ENCODE measurements around the gene PANX2. TPM values are rescaled to one million over a fixed set of nuclear protein-coding genes. Genes with fewer than 3 reads are reported as not detected.

Gene PANX2
- total and polyA plus RNA-seq, 4 donors, result 0.62 to 1.4 (median 1.1) TPM

DNA sequence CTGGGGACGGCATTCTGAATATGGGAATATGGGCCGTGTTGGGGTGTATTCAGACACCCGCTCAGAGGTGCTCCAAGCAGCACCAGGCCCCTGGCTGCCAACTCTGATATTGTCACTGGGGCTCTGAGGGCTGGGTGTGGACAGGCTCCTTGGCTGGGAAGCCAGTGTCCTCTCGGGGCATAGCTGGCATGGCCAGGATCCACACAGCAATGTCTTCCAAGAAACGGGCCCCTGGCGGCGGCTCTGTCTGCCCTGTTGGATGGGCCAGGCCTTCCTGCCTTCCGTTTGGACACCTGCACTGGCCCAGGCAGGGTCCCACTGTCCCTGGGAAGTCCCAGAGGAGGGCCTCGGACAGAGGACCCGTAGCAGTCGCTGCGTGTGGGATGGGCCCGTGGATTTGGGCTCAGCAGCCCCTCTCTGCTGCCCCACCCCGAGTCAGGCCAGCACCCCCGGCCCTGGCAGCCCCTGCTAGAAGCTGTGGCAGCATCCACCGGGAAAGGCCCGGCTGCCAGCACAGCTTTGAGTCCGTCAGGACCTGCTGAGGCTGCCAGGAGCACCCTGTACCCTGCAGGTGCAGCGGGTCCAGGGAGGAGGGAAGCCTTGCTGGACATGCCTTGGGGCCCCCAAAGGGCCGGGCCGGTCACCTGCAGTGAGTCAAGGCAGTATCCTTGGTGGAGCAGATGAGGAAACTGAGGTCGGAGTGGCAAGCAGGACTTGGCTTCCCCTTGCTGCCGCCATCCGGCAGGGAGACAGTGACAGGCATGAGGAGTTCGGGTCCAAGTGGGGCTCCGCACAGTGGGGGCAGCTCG lies 4.1 kb downstream of the PANX2 start:
- no peaks in the 10 kb centered on the region for H3K36me3 ChIP-seq (ENCODE audit: control insufficient read depth in 1 of 2, insufficient read depth in 2 of 2, low read length in 1 of 2)
- H3K27me3 ChIP-seq (ENCODE audit: control insufficient read depth in 1 of 2, insufficient read depth in 2 of 2, low read length in 1 of 2), result no peaks in the 10 kb centered on the region
- DNase-seq, result peak in 1 of 2 donors; percentile 43
- H3K9me3 ChIP-seq (ENCODE audit: control insufficient read depth, low read length), result no peaks in the 10 kb centered on the region
- no peaks in the 10 kb centered on the region for H3K4me1 ChIP-seq (ENCODE audit: control insufficient read depth in 1 of 2, insufficient read depth in 2 of 2, low read length in 2 of 2)
- H3K4me3 ChIP-seq (ENCODE audit: low read length in 2 of 2), result no peak overlapping the region
- no peak overlapping the region for H3K27ac ChIP-seq (ENCODE audit: low read depth in 1 of 2, low read length in 2 of 2)
- ATAC-seq (ENCODE audit: low FRiP score), result no peak
- intact Hi-C loops (cut with DNase I), result no loop called here
- WGBS, 2 donors, result 55% methylated on average over 27 of the region's 27 CpGs

DNA sequence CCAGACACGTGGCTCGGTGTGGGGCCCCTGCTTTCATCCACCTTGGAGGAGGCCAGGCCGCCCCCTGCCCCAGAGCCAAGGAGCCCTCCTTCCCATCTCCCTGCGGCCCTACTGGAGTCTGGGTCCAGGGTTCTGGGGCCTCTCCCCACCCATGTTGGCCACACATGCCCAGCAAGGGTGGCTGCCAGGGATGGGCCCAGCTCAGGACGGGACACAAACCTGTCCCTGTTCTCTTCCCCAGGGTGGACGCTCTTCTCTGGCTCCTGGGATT lies 4.6 kb downstream of the PANX2 start:
- ATAC-seq (ENCODE audit: low FRiP score), result no peak

DNA sequence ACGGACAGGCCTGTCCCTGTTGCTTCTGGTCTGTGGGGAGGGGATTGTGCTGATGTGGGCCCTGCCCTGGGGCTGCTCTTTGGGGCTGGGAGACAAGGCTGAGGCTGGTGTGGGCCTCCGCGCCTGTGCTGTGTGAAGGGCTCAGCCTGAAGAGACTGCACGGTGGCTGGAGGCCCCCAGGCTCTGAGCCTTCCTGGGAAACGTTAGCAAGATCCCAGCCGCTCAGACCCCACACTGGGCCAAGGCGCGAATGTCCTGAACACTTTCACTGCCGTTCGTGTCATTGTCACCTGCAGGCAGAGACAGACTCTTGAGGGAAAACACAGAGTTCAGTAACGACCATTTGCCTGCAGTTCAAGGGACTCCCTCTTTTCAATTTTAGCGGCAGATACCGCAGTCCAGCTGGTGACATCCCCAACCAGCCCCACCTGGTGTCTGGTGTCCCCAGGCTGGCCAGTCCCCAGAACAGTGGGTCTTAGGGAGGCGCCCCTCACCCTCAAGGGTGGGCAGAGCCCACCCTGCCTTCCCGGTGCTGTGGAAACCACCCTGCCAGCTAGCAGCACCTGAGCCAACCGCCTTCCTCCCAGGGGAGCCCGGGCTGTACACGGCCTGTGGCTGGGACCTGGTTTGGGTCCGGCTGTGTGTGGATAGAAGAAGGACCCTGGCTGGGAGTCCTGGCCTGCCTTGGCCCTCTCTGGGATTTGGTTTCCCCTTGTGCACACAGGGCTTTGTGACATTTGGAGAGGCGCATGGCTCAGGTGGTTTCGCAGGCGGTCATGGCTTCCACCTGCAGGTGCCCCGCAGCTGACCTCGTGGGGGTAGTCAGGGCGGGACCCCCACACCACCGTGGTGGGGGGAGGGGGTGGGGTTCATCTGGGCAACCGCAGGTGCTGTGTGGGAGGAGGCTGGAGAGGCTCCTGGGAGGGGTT lies 5.7 kb downstream of the PANX2 start:
- no peaks in the 10 kb centered on the region for H3K9me3 ChIP-seq (ENCODE audit: control insufficient read depth, low read length)
- 87 to 88% methylated on average over 27 of the region's 27 CpGs for WGBS, 2 donors
- no peak for ATAC-seq (ENCODE audit: low FRiP score)

More for the DNA sequence above, 4.6 kb downstream of the PANX2 start:
- WGBS, 2 donors, result 87 to 90% methylated on average over 5 to 6 of the region's 6 CpGs
- Histone ChIP-seq H3K4me3 (ENCODE audit: low read length in 2 of 2) (no peak overlapping the region), H3K27me3 (ENCODE audit: control insufficient read depth in 1 of 2, insufficient read depth in 2 of 2, low read length in 1 of 2) (no peaks in the 10 kb centered on the region), H3K27ac (ENCODE audit: low read depth in 1 of 2, low read length in 2 of 2) (no peak overlapping the region), H3K36me3 (ENCODE audit: control insufficient read depth in 1 of 2, insufficient read depth in 2 of 2, low read length in 1 of 2) (no peaks in the 10 kb centered on the region), H3K9me3 (ENCODE audit: control insufficient read depth, low read length) (no peaks in the 10 kb centered on the region), H3K4me1 (ENCODE audit: control insufficient read depth in 1 of 2, insufficient read depth in 2 of 2, low read length in 2 of 2) (no peaks in the 10 kb centered on the region)
- intact Hi-C loops (cut with DNase I), result no loop called here
- peak; percentile 40 to 73 for DNase-seq

DNA sequence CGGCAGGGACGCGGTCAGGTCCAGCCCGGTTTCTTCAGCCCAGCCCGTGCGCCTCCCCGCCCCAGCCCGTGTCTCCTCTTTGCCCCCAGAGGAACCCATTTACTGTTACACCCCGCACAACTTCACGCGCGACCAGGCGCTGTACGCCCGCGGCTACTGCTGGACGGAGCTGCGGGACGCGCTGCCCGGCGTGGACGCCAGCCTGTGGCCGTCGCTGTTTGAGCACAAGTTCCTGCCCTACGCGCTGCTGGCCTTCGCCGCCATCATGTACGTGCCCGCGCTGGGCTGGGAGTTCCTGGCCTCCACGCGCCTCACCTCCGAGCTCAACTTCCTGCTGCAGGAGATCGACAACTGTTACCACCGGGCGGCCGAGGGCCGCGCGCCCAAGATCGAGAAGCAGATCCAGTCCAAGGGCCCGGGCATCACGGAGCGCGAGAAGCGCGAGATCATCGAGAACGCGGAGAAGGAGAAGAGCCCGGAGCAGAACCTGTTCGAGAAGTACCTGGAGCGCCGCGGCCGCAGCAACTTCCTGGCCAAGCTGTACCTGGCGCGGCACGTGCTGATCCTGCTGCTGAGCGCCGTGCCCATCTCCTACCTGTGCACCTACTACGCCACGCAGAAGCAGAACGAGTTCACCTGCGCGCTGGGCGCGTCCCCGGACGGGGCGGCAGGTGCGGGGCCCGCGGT lies 6.5 kb downstream of the PANX2 start:
- H3K9me3 ChIP-seq (ENCODE audit: control insufficient read depth, low read length), result no peaks in the 10 kb centered on the region
- WGBS, 2 donors, result 95 to 96% methylated on average over 72 to 76 of the region's 76 CpGs
- no peaks in the 10 kb centered on the region for H3K27me3 ChIP-seq (ENCODE audit: control insufficient read depth in 1 of 2, insufficient read depth in 2 of 2, low read length in 1 of 2)
- ATAC-seq (ENCODE audit: low FRiP score) (no peak), DNase-seq (peak in 1 of 2 donors; percentile 42)
- H3K4me1 ChIP-seq (ENCODE audit: control insufficient read depth in 1 of 2, insufficient read depth in 2 of 2, low read length in 2 of 2), result no peaks in the 10 kb centered on the region
- no peak overlapping the region for H3K27ac ChIP-seq (ENCODE audit: low read depth in 1 of 2, low read length in 2 of 2)
- intact Hi-C loops (cut with DNase I), result no loop called here
- H3K4me3 ChIP-seq (ENCODE audit: low read length in 2 of 2), result no peak overlapping the region
- no peaks in the 10 kb centered on the region for H3K36me3 ChIP-seq (ENCODE audit: control insufficient read depth in 1 of 2, insufficient read depth in 2 of 2, low read length in 1 of 2)

More for the DNA sequence above, 5.7 kb downstream of the PANX2 start:
- Histone ChIP-seq H3K27me3 (ENCODE audit: control insufficient read depth in 1 of 2, insufficient read depth in 2 of 2, low read length in 1 of 2) (no peaks in the 10 kb centered on the region), H3K27ac (ENCODE audit: low read depth in 1 of 2, low read length in 2 of 2) (no peak overlapping the region), H3K4me1 (ENCODE audit: control insufficient read depth in 1 of 2, insufficient read depth in 2 of 2, low read length in 2 of 2) (no peaks in the 10 kb centered on the region), H3K4me3 (ENCODE audit: low read length in 2 of 2) (no peak overlapping the region), H3K36me3 (ENCODE audit: control insufficient read depth in 1 of 2, insufficient read depth in 2 of 2, low read length in 1 of 2) (no peaks in the 10 kb centered on the region)
- DNase-seq, result peak in 1 of 2 donors; percentile 37
- intact Hi-C loops (cut with DNase I), result no loop called here

DNA sequence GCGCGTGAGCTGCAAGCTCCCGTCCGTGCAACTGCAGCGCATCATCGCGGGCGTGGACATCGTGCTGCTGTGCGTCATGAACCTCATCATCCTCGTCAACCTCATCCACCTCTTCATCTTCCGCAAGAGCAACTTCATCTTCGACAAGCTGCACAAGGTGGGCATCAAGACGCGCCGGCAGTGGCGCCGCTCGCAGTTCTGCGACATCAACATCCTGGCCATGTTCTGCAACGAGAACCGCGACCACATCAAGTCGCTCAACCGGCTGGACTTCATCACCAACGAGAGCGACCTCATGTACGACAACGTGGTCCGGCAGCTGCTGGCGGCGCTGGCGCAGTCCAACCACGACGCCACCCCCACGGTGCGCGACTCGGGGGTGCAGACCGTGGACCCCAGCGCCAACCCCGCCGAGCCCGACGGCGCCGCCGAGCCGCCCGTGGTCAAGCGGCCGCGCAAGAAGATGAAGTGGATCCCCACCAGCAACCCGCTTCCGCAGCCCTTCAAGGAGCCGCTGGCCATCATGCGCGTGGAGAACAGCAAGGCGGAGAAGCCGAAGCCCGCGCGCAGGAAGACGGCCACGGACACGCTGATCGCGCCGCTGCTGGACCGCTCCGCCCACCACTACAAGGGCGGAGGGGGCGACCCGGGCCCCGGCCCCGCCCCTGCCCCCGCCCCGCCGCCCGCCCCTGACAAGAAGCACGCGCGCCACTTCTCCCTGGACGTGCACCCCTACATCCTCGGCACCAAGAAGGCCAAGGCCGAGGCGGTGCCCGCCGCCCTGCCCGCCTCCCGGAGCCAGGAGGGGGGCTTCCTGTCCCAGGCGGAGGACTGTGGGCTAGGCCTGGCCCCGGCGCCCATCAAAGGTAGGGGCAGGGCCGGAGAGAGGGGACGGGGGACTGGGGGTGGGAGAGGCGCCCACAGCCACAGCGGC lies 7.3 kb downstream of the PANX2 start:
- 59 to 74% methylated on average over 89 to 98 of the region's 98 CpGs for WGBS, 2 donors
- intact Hi-C loops (cut with DNase I), result no loop called here
- no peaks in the 10 kb centered on the region for H3K27me3 ChIP-seq (ENCODE audit: control insufficient read depth in 1 of 2, insufficient read depth in 2 of 2, low read length in 1 of 2)

DNA sequence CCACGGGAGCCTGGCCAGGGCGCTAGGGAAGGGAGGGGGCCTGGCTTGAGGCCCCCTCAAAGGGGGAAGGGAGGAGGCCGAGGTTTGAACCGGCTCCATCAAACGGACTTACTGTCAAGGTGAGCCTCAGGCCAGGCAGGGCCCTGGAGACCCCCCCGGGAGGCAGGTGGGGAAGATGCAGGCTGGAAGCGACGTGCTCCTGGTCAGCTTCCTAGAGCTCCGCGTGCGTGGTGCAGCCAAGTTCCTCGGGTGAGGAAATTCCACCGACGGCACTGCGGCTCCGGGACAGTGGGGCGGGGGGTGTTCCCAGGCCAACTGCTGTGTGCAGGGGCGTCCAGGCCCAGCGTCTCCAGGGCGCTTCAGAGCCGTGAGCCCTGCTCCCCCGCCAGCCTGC lies 7.9 kb downstream of the PANX2 start:
- WGBS, 2 donors, result 60 to 61% methylated on average over 22 of the region's 22 CpGs
- DNase-seq (peak in 1 of 2 donors; percentile 75), ATAC-seq (ENCODE audit: low FRiP score) (no peak)
- Histone ChIP-seq H3K4me1 (ENCODE audit: control insufficient read depth in 1 of 2, insufficient read depth in 2 of 2, low read length in 2 of 2) (no peaks in the 10 kb centered on the region), H3K36me3 (ENCODE audit: control insufficient read depth in 1 of 2, insufficient read depth in 2 of 2, low read length in 1 of 2) (no peaks in the 10 kb centered on the region), H3K27ac (ENCODE audit: low read depth in 1 of 2, low read length in 2 of 2) (no peak overlapping the region), H3K4me3 (ENCODE audit: low read length in 2 of 2) (no peak overlapping the region), H3K27me3 (ENCODE audit: control insufficient read depth in 1 of 2, insufficient read depth in 2 of 2, low read length in 1 of 2) (no peaks in the 10 kb centered on the region), H3K9me3 (ENCODE audit: control insufficient read depth, low read length) (no peaks in the 10 kb centered on the region)
- intact Hi-C loops (cut with DNase I), result no loop called here

More for the DNA sequence above, 7.3 kb downstream of the PANX2 start:
- no peak for ATAC-seq (ENCODE audit: low FRiP score)
- no peaks in the 10 kb centered on the region for H3K9me3 ChIP-seq (ENCODE audit: control insufficient read depth, low read length)
- H3K27ac ChIP-seq (ENCODE audit: low read depth in 1 of 2, low read length in 2 of 2), result no peak overlapping the region
- no peaks in the 10 kb centered on the region for H3K36me3 ChIP-seq (ENCODE audit: control insufficient read depth in 1 of 2, insufficient read depth in 2 of 2, low read length in 1 of 2)
- H3K4me3 ChIP-seq (ENCODE audit: low read length in 2 of 2), result no peak overlapping the region
- peak in 1 of 2 donors; percentile 45 for DNase-seq
- no peaks in the 10 kb centered on the region for H3K4me1 ChIP-seq (ENCODE audit: control insufficient read depth in 1 of 2, insufficient read depth in 2 of 2, low read length in 2 of 2)

DNA sequence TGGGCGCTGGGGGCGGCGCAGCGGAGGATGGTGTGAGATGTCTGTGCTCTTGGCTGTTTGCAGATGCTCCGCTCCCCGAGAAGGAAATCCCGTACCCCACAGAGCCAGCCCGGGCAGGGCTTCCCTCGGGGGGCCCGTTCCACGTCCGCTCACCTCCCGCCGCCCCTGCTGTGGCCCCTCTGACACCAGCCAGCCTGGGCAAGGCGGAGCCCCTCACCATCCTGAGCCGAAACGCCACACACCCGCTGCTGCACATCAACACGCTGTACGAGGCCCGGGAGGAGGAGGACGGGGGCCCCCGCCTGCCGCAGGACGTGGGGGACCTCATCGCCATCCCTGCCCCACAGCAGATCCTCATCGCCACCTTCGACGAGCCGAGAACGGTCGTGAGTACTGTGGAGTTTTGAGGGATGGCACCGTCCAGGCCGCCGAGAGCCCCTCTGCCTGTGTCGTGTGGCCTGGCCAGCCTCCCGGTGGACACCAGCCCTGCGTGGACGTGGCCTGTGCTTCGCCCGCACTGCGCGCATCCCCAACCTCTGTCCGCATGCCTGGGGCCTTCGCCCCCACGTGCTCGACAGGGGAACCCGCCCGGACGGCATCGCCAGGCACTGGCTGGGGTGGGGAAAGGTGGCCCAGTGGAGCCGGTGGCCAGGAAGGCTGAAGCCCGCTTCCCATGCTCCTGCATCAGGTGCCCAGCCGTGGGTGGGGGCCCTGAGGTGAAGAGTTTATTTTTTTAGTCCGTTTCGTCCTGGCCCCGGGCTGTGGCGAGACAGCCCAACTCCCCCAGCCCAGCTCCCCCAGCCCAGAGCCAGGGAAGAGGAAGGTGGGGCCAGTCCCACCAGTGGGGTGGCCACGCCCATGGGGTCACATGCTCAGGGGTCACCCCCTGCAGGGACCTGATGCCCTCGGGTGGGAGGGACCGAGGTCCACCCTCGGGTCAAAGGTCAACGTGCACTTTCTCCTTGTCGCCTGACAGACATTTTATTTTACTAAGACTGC lies 8.6 kb downstream of the PANX2 start:
- Histone ChIP-seq H3K4me1 (ENCODE audit: control insufficient read depth in 1 of 2, insufficient read depth in 2 of 2, low read length in 2 of 2) (no peaks in the 10 kb centered on the region), H3K4me3 (ENCODE audit: low read length in 2 of 2) (no peak overlapping the region), H3K36me3 (ENCODE audit: control insufficient read depth in 1 of 2, insufficient read depth in 2 of 2, low read length in 1 of 2) (no peaks in the 10 kb centered on the region), H3K27ac (ENCODE audit: low read depth in 1 of 2, low read length in 2 of 2) (no peak overlapping the region), H3K27me3 (ENCODE audit: control insufficient read depth in 1 of 2, insufficient read depth in 2 of 2, low read length in 1 of 2) (no peaks in the 10 kb centered on the region), H3K9me3 (ENCODE audit: control insufficient read depth, low read length) (no peaks in the 10 kb centered on the region)
- 88 to 90% methylated on average over 64 of the region's 64 CpGs for WGBS, 2 donors
- intact Hi-C loops (cut with DNase I), result no loop called here
- peak; percentile 44 to 67 for DNase-seq
- ATAC-seq (ENCODE audit: low FRiP score), result no peak

All from aorta (tissue), 5 donors.